ENCODE results near the gene GLCE.
"Not testable (repeated sequence)": the region's sequence is repeated elsewhere in the genome, so short reads cannot be mapped to it uniquely, and the experiment has no call there.

Gene GLCE

DNA sequence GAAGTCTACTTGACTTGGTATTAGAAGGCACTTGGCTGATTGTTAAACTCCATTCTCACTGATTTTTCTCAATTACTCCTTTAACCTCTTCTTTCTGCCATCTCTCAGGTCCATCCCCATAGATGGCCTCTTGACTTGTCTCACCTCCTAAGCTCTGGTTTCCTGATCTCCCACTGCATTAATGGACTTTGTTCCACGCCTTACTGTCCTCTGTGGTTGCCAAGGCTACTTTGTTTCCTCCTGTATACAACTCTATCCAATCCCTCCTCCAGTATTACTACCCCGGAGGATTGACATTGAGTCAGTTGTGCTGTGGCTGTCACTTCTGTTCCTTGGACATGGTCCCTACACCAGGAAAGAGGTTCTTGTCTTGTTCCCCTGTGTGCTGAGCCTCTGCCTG, 10.6 kb upstream of the GLCE start:
- Histone ChIP-seq H3K79me2 (ENCODE audit: insufficient read depth, low read length) (no peaks in the 10 kb centered on the region), H3F3A (ENCODE audit: insufficient read depth) (no peaks in the 10 kb centered on the region), H2AFZ (ENCODE audit: low read depth, low read length, severe bottlenecking) (no peak overlapping the region), H3K4me3 (ENCODE audit: insufficient read depth, low read length, poor library complexity, severe bottlenecking) (no peak overlapping the region), H3K27ac (ENCODE audit: low read depth, low read length) (no peak overlapping the region), H3K9ac (ENCODE audit: low read length) (no peak overlapping the region), H3K27me3 (ENCODE audit: low read length) (no peaks in the 10 kb centered on the region), H3K36me3 (ENCODE audit: low read length) (no peaks in the 10 kb centered on the region), H3K4me2 (ENCODE audit: low read depth, low read length, poor library complexity, severe bottlenecking) (no peak overlapping the region), H4K20me1 (ENCODE audit: low read depth, low read length) (no peaks in the 10 kb centered on the region), H3K9me3 (ENCODE audit: insufficient read depth, low read length) (no peaks in the 10 kb centered on the region), H3K9me2 (replicated peaks; ENCODE audit: insufficient read depth, low read length) (no peaks in the 10 kb centered on the region)
- TF ChIP-seq EZH2phosphoT487 (conservative IDR thresholded peaks at IDR 0.05; ENCODE audit: low read length): no peak
- no peak for TF ChIP-seq CTCF (IDR thresholded peaks at IDR 0.05; ENCODE audit: insufficient read depth, low read length, poor library complexity, severe bottlenecking)

DNA sequence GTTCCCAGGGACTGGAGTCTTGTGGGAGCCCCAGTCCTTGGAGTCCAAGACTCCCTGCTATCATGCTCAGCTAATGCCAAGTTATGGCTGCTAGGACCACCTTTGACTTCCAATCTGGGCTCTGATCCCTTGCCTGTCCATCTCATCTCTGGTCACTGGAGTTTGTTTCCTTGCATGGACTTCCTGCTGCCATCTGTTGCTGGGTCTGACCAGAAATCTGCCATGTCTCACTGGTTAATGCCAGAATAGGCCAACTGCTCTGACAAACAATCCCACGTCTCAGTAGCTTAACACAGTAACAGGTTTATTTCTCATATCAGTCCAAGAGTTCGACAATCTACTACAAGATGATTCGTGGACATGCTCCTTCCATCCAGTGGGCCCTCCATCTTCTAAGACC, 10.1 kb upstream of the GLCE start:
- Histone ChIP-seq H4K20me1 (ENCODE audit: low read depth, low read length) (no peaks in the 10 kb centered on the region), H3K9ac (ENCODE audit: low read length) (no peak overlapping the region), H3K4me3 (ENCODE audit: insufficient read depth, low read length, poor library complexity, severe bottlenecking) (no peak overlapping the region), H3F3A (ENCODE audit: insufficient read depth) (no peaks in the 10 kb centered on the region), H3K4me2 (ENCODE audit: low read depth, low read length, poor library complexity, severe bottlenecking) (no peak overlapping the region), H3K79me2 (ENCODE audit: insufficient read depth, low read length) (no peaks in the 10 kb centered on the region), H3K9me2 (replicated peaks; ENCODE audit: insufficient read depth, low read length) (no peaks in the 10 kb centered on the region), H3K27ac (ENCODE audit: low read depth, low read length) (no peak overlapping the region), H3K9me3 (ENCODE audit: insufficient read depth, low read length) (no peaks in the 10 kb centered on the region), H3K36me3 (ENCODE audit: low read length) (no peaks in the 10 kb centered on the region), H3K27me3 (ENCODE audit: low read length) (no peaks in the 10 kb centered on the region), H2AFZ (ENCODE audit: low read depth, low read length, severe bottlenecking) (no peak overlapping the region)
- TF ChIP-seq EZH2phosphoT487 (conservative IDR thresholded peaks at IDR 0.05; ENCODE audit: low read length) (no peak), CTCF (IDR thresholded peaks at IDR 0.05; ENCODE audit: insufficient read depth, low read length, poor library complexity, severe bottlenecking) (no peak)

- H3K36me3 ChIP-seq (ENCODE audit: low read length): no peaks in the 10 kb centered on the region
- no peaks in the 10 kb centered on the region for H3K79me2 ChIP-seq (ENCODE audit: insufficient read depth, low read length)
- no peak overlapping the region for H2AFZ ChIP-seq (ENCODE audit: low read depth, low read length, severe bottlenecking)
- no peaks in the 10 kb centered on the region for H4K20me1 ChIP-seq (ENCODE audit: low read depth, low read length)
- no peak overlapping the region for H3K9ac ChIP-seq (ENCODE audit: low read length)
- H3K4me3 ChIP-seq (ENCODE audit: insufficient read depth, low read length, poor library complexity, severe bottlenecking): no peak overlapping the region
- no peak overlapping the region for H3K27ac ChIP-seq (ENCODE audit: low read depth, low read length)
- no peak overlapping the region for H3K4me2 ChIP-seq (ENCODE audit: low read depth, low read length, poor library complexity, severe bottlenecking)
- TF ChIP-seq CTCF (IDR thresholded peaks at IDR 0.05; ENCODE audit: insufficient read depth, low read length, poor library complexity, severe bottlenecking): no peak
- no peak for TF ChIP-seq EZH2phosphoT487 (conservative IDR thresholded peaks at IDR 0.05; ENCODE audit: low read length)
- H3K9me2 ChIP-seq (replicated peaks; ENCODE audit: insufficient read depth, low read length): no peaks in the 10 kb centered on the region
- no peaks in the 10 kb centered on the region for H3F3A ChIP-seq (ENCODE audit: insufficient read depth)
- no peaks in the 10 kb centered on the region for H3K27me3 ChIP-seq (ENCODE audit: low read length)
- H3K9me3 ChIP-seq (ENCODE audit: insufficient read depth, low read length): no peaks in the 10 kb centered on the region
These were observed 9.6 kb upstream of the GLCE start for GRCh38 chr15:69150841-69151240.

- Histone ChIP-seq H3F3A (ENCODE audit: insufficient read depth) (no peaks in the 10 kb centered on the region), H3K9me3 (ENCODE audit: insufficient read depth, low read length) (no peaks in the 10 kb centered on the region), H3K79me2 (ENCODE audit: insufficient read depth, low read length) (no peaks in the 10 kb centered on the region), H3K36me3 (ENCODE audit: low read length) (no peaks in the 10 kb centered on the region), H3K9ac (ENCODE audit: low read length) (no peak overlapping the region), H3K4me2 (ENCODE audit: low read depth, low read length, poor library complexity, severe bottlenecking) (no peak overlapping the region), H3K27me3 (ENCODE audit: low read length) (no peaks in the 10 kb centered on the region), H3K4me3 (ENCODE audit: insufficient read depth, low read length, poor library complexity, severe bottlenecking) (no peak overlapping the region), H2AFZ (ENCODE audit: low read depth, low read length, severe bottlenecking) (no peak overlapping the region), H4K20me1 (ENCODE audit: low read depth, low read length) (no peaks in the 10 kb centered on the region), H3K9me2 (replicated peaks; ENCODE audit: insufficient read depth, low read length) (no peaks in the 10 kb centered on the region), H3K27ac (ENCODE audit: low read depth, low read length) (no peak overlapping the region)
- TF ChIP-seq EZH2phosphoT487 (conservative IDR thresholded peaks at IDR 0.05; ENCODE audit: low read length): no peak
- TF ChIP-seq CTCF (IDR thresholded peaks at IDR 0.05; ENCODE audit: insufficient read depth, low read length, poor library complexity, severe bottlenecking): no peak
These were observed 7.4 kb upstream of the GLCE start for GRCh38 chr15:69153046-69153445.

DNA sequence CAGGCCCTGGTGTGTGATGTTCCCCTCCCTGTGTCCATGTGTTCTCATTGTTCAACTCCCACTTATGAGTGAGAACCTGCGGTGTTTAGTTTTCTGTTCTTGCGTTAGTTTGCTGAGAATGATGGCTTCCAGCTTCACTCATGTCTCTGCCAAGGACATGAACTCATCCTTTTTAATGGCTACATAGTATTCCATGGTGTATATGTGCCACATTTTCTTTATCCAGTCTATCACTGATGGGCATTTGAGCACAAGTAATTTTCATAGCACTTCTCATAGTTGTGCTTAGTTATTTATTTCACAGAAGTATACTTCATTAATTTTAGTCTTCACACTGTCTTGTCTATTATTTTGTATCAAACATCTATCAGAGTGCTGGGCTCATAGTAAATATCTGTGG, 6.8 kb upstream of the GLCE start:
- H3K9ac ChIP-seq (ENCODE audit: low read length); H3K27me3 ChIP-seq (ENCODE audit: low read length); H3K36me3 ChIP-seq (ENCODE audit: low read length); H3K79me2 ChIP-seq (ENCODE audit: insufficient read depth, low read length); H3K9me2 ChIP-seq (replicated peaks; ENCODE audit: insufficient read depth, low read length); H4K20me1 ChIP-seq (ENCODE audit: low read depth, low read length); H3K4me3 ChIP-seq (ENCODE audit: insufficient read depth, low read length, poor library complexity, severe bottlenecking); H3K4me2 ChIP-seq (ENCODE audit: low read depth, low read length, poor library complexity, severe bottlenecking); H2AFZ ChIP-seq (ENCODE audit: low read depth, low read length, severe bottlenecking); H3F3A ChIP-seq (ENCODE audit: insufficient read depth); H3K27ac ChIP-seq (ENCODE audit: low read depth, low read length); H3K9me3 ChIP-seq (ENCODE audit: insufficient read depth, low read length): not testable (repeated sequence)

Data from SU-DHL-6 (cell line).